Measurements from ENCODE around the gene IFFO2. TPM values are rescaled to one million over a fixed set of nuclear protein-coding genes. Genes with fewer than 3 reads are reported as not detected.

IFFO2 gene
- total RNA-seq, 1 experiment from 2014 or later = 18.7 TPM

GRCh38 chr1:19003371-19004290 lies 47.2 kb upstream of the IFFO2 start:
- TF ChIP-seq, protein P1, sequence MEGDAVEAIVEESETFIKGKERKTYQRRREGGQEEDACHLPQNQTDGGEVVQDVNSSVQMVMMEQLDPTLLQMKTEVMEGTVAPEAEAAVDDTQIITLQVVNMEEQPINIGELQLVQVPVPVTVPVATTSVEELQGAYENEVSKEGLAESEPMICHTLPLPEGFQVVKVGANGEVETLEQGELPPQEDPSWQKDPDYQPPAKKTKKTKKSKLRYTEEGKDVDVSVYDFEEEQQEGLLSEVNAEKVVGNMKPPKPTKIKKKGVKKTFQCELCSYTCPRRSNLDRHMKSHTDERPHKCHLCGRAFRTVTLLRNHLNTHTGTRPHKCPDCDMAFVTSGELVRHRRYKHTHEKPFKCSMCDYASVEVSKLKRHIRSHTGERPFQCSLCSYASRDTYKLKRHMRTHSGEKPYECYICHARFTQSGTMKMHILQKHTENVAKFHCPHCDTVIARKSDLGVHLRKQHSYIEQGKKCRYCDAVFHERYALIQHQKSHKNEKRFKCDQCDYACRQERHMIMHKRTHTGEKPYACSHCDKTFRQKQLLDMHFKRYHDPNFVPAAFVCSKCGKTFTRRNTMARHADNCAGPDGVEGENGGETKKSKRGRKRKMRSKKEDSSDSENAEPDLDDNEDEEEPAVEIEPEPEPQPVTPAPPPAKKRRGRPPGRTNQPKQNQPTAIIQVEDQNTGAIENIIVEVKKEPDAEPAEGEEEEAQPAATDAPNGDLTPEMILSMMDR (IDR thresholded peaks at IDR 0.05; ENCODE audit: insufficient read depth in 1 of 2, low read depth in 1 of 2, low read length in 1 of 2, severe bottlenecking in 1 of 2, unreplicated experiment in 1 of 2) = no peak
- Histone ChIP-seq H3K4me1 (peaks cover 19% of the 10 kb centered on the region), H3K36me3 (ENCODE audit: control insufficient read depth, insufficient read depth, low read length) (no peaks in the 10 kb centered on the region), H3K9me3 (peaks cover 13% of the 10 kb centered on the region; the same call in 1 of the 2 replicates), H3K27me3 (replicated peaks; ENCODE audit: control insufficient read depth, insufficient read depth, low read length) (no peaks in the 10 kb centered on the region), H3K4me3 (ENCODE audit: low read depth, low read length) (no peak overlapping the region)
- no peak overlapping the region for H3K27ac Mint-ChIP-seq (ENCODE audit: unreplicated experiment)
- H3K36me3 Mint-ChIP-seq (ENCODE audit: insufficient read depth, unreplicated experiment) = no peaks in the 10 kb centered on the region
- DNase-seq = no peak
- H3K9me3 Mint-ChIP-seq (ENCODE audit: unreplicated experiment) = peaks cover 36% of the 10 kb centered on the region
- ChIA-PET POLR2A (no interaction called here), CTCF (no interaction called here)
- no peak overlapping the region for H3K4me3 Mint-ChIP-seq (ENCODE audit: unreplicated experiment)
- intact Hi-C loops (cut with micrococcal nuclease; ENCODE audit: unreplicated experiment) = no loop called here
- H3K4me1 Mint-ChIP-seq (ENCODE audit: low read depth, unreplicated experiment) = peaks cover 8% of the 10 kb centered on the region
- no peaks in the 10 kb centered on the region for H3K27me3 Mint-ChIP-seq (ENCODE audit: insufficient read depth, unreplicated experiment)
- BruUV-seq (replicated peaks) = no TSS peak

GRCh38 chr1:19000065-19000464 lies 43.6 kb upstream of the IFFO2 start:
- ChIA-PET POLR2A (no interaction called here), CTCF (no interaction called here)
- Mint-ChIP-seq H3K4me3 (ENCODE audit: unreplicated experiment) (no peak overlapping the region), H3K36me3 (ENCODE audit: insufficient read depth, unreplicated experiment) (no peaks in the 10 kb centered on the region), H3K27me3 (ENCODE audit: insufficient read depth, unreplicated experiment) (no peaks in the 10 kb centered on the region), H3K27ac (ENCODE audit: unreplicated experiment) (peak overlapping the region; percentile 11), H3K4me1 (ENCODE audit: low read depth, unreplicated experiment) (no peaks in the 10 kb centered on the region), H3K9me3 (ENCODE audit: unreplicated experiment) (peaks cover 36% of the 10 kb centered on the region)
- intact Hi-C loops (cut with micrococcal nuclease; ENCODE audit: unreplicated experiment) = no loop called here
- Histone ChIP-seq H3K36me3 (ENCODE audit: control insufficient read depth, insufficient read depth, low read length) (no peaks in the 10 kb centered on the region), H3K9me3 (peaks cover 13% of the 10 kb centered on the region; the same call in 1 of the 2 replicates), H3K4me1 (no peaks in the 10 kb centered on the region), H3K27me3 (replicated peaks; ENCODE audit: control insufficient read depth, insufficient read depth, low read length) (no peaks in the 10 kb centered on the region), H3K4me3 (ENCODE audit: low read depth, low read length) (no peak overlapping the region)
- TF ChIP-seq, protein P1 (IDR thresholded peaks at IDR 0.05; ENCODE audit: insufficient read depth in 1 of 2, low read depth in 1 of 2, low read length in 1 of 2, severe bottlenecking in 1 of 2, unreplicated experiment in 1 of 2) = no peak
- no peak for DNase-seq
- BruUV-seq (replicated peaks) = no TSS peak

- peaks cover 36% of the 10 kb centered on the region for H3K9me3 Mint-ChIP-seq (ENCODE audit: unreplicated experiment)
- Histone ChIP-seq H3K36me3 (ENCODE audit: control insufficient read depth, insufficient read depth, low read length) (no peaks in the 10 kb centered on the region), H3K4me1 (no peaks in the 10 kb centered on the region), H3K27me3 (replicated peaks; ENCODE audit: control insufficient read depth, insufficient read depth, low read length) (no peaks in the 10 kb centered on the region), H3K4me3 (ENCODE audit: low read depth, low read length) (no peak overlapping the region), H3K9me3 (peaks cover 13% of the 10 kb centered on the region; the same call in 1 of the 2 replicates)
- peaks cover under 1% of the 10 kb centered on the region for H3K4me1 Mint-ChIP-seq (ENCODE audit: low read depth, unreplicated experiment)
- intact Hi-C loops (cut with micrococcal nuclease; ENCODE audit: unreplicated experiment) = no loop called here
- H3K4me3 Mint-ChIP-seq (ENCODE audit: unreplicated experiment) = no peak overlapping the region
- no peaks in the 10 kb centered on the region for H3K36me3 Mint-ChIP-seq (ENCODE audit: insufficient read depth, unreplicated experiment)
- POLR2A ChIA-PET = no interaction called here
- peak overlapping the region; percentile 11 for H3K27ac Mint-ChIP-seq (ENCODE audit: unreplicated experiment)
- CTCF ChIA-PET = no interaction called here
- H3K27me3 Mint-ChIP-seq (ENCODE audit: insufficient read depth, unreplicated experiment) = no peaks in the 10 kb centered on the region
- TF ChIP-seq, protein P1 (IDR thresholded peaks at IDR 0.05; ENCODE audit: insufficient read depth in 1 of 2, low read depth in 1 of 2, low read length in 1 of 2, severe bottlenecking in 1 of 2, unreplicated experiment in 1 of 2) = no peak
- no TSS peak for BruUV-seq (replicated peaks)
- no peak for DNase-seq
Measured at GRCh38 chr1:18999359-18999758, 42.9 kb upstream of the IFFO2 start.
